H1 (cell line): ENCODE results near the gene ZNF599. TPM values are rescaled to one million over a fixed set of nuclear protein-coding genes. Genes with fewer than 3 reads are reported as not detected.

Source experiments
- CTCF ChIA-PET: fragments of 300-600 bp; sonication (Branson Sonifier 250); formaldehyde crosslinking; loops from one replicate; lab custom pipeline; 2021; ENCODE audit not compliant: partially characterized antibody; lab: Charles Lee
- POLR2A ChIA-PET: fragments of 300-600 bp; sonication (Branson Sonifier 250); formaldehyde crosslinking; loops from one replicate; lab custom pipeline; 2021; ENCODE audit warnings: inconsistent platforms; ENCODE audit not compliant: partially characterized antibody; lab: Charles Lee
- DNase-seq, 2 experiments: peaks; one replicate each; pipeline versions ENCODE4 v3.0.0 to v3.0.0-alpha.2; 2010 to 2022; ENCODE audit warnings: low spot score in 2 of 2, low read depth in 1 of 2, mixed read lengths in 1 of 2
- FAIRE-seq: peaks from 2 replicates; lab custom pipeline; 2011; peaks lifted over from hg19 to GRCh38; lab: Jason Lieb, UNC
- H2AFZ ChIP-seq: 2 replicates; pipeline ENCODE4 v1.8.1; 2012; ENCODE audit warnings: low read length, inconsistent platforms
- H2AK5ac ChIP-seq: 2 replicates; pipeline ENCODE4 v1.6.1; 2013; ENCODE audit warnings: low read depth, low read length
- H2BK120ac ChIP-seq: replicated peaks from 2 replicates; pipeline ENCODE3; 2013; ENCODE audit warnings: low read depth, low read length, inconsistent platforms
- H2BK12ac ChIP-seq: 2 replicates; pipeline ENCODE4 v1.6.1; 2013; ENCODE audit warnings: low read depth, low read length
- H2BK15ac ChIP-seq: 2 replicates; pipeline ENCODE4 v1.6.1; 2013; ENCODE audit warnings: low read length
- H2BK20ac ChIP-seq: 2 replicates; pipeline ENCODE4 v1.6.1; 2013; ENCODE audit warnings: low read length
- H2BK5ac ChIP-seq: 2 replicates; pipeline ENCODE4 v1.6.1; 2013; ENCODE audit warnings: low read depth, low read length
- H3K14ac ChIP-seq: 2 replicates; pipeline ENCODE4 v1.6.1; 2013; ENCODE audit warnings: inconsistent platforms; ENCODE audit not compliant: insufficient read length
- H3K18ac ChIP-seq: 2 replicates; pipeline ENCODE4 v1.6.1; 2013; ENCODE audit warnings: low read length; ENCODE audit errors: extremely low read depth
- H3K23ac ChIP-seq: 2 replicates; pipeline ENCODE4 v1.6.1; 2013; ENCODE audit warnings: inconsistent platforms; ENCODE audit not compliant: insufficient read length
- H3K23me2 ChIP-seq: 2 replicates; pipeline ENCODE4 v1.6.1; 2013; ENCODE audit warnings: low read depth, low read length
- H3K27ac ChIP-seq: 2 replicates; pipeline ENCODE4 v1.6.1; 2011; ENCODE audit warnings: low read depth, low read length, inconsistent platforms
- H3K27me3 ChIP-seq, 4 experiments: replicated peaks in 1 of 4; 1 replicate in 1 of 4; 2 replicates in 3 of 4; pipeline versions ENCODE4 v1.6.1 to v1.8.1; 2011 to 2013; ENCODE audit warnings: low read length in 3 of 4, mild to moderate bottlenecking in 3 of 4, inconsistent platforms in 2 of 4, mixed read lengths in 2 of 4, moderate library complexity in 1 of 4; ENCODE audit not compliant: control insufficient read depth in 3 of 4, insufficient read depth in 3 of 4; ENCODE audit errors: extremely low read depth in 1 of 4
- H3K36me3 ChIP-seq, 4 experiments: 2 replicates each; pipeline versions ENCODE4 v1.6.1 to v1.8.1; 2011 to 2013; ENCODE audit warnings: mild to moderate bottlenecking in 4 of 4, low read length in 3 of 4, moderate library complexity in 2 of 4, control low read depth in 1 of 4, inconsistent platforms in 1 of 4; ENCODE audit not compliant: insufficient read depth in 4 of 4, control insufficient read depth in 2 of 4
- H3K4ac ChIP-seq: replicated peaks from 2 replicates; pipeline ENCODE3; 2013; ENCODE audit warnings: low read length, low read depth, mixed read lengths, inconsistent platforms; ENCODE audit not compliant: insufficient read length
- H3K4me1 ChIP-seq, 4 experiments: replicated peaks in 1 of 4; 1 replicate in 1 of 4; 2 replicates in 3 of 4; pipeline versions ENCODE4 v1.6.1 to v1.8.1; 2011 to 2013; ENCODE audit warnings: low read length in 3 of 4, inconsistent platforms in 2 of 4, mixed read lengths in 1 of 4; ENCODE audit not compliant: insufficient read depth in 4 of 4, control insufficient read depth in 3 of 4
- H3K4me2 ChIP-seq, 2 experiments: 2 replicates each; pipeline versions ENCODE4 v1.6.1 to v1.8.1; 2011 to 2013; ENCODE audit warnings: low read depth in 2 of 2, low read length in 2 of 2, control low read depth in 1 of 2, inconsistent platforms in 1 of 2, mild to moderate bottlenecking in 1 of 2; ENCODE audit not compliant: insufficient read depth in 1 of 2
- H3K4me3 ChIP-seq, 4 experiments: fragments of 200-600, 300-600 bp in 1 of 4; sonication (generic), shearing (Covaris generic), sonication (Bioruptor Twin) in 1 of 4; 2 replicates each; pipeline versions ENCODE4 v1.5.1 to v1.8.1; 2011 to 2016; ENCODE audit warnings: low read length in 4 of 4, low read depth in 3 of 4, control low read depth in 2 of 4, inconsistent platforms in 2 of 4, mild to moderate bottlenecking in 2 of 4, mixed read lengths in 1 of 4, moderate library complexity in 1 of 4; ENCODE audit not compliant: insufficient read depth in 2 of 4; ENCODE audit errors: extremely low read depth in 1 of 4
- H3K56ac ChIP-seq: replicated peaks from 2 replicates; pipeline ENCODE3; 2013; ENCODE audit warnings: low read depth, mild to moderate bottlenecking, mixed read lengths, low read length, inconsistent platforms; ENCODE audit not compliant: insufficient read length
- H3K79me1 ChIP-seq: 2 replicates; pipeline ENCODE4 v1.6.1; 2013; ENCODE audit warnings: low read depth, low read length, control low read depth
- H3K79me2 ChIP-seq, 2 experiments: 2 replicates each; pipeline versions ENCODE4 v1.6.1 to v1.8.1; 2012 to 2013; ENCODE audit warnings: low read length in 2 of 2, mild to moderate bottlenecking in 2 of 2, inconsistent platforms in 1 of 2; ENCODE audit not compliant: insufficient read depth in 2 of 2, control insufficient read depth in 1 of 2
- H3K9ac ChIP-seq, 4 experiments: replicated peaks in 1 of 4; 1 replicate in 1 of 4; 2 replicates in 3 of 4; pipeline versions ENCODE4 v1.6.1 to v1.8.1; 2011 to 2013; ENCODE audit warnings: low read depth in 3 of 4, low read length in 3 of 4, control low read depth in 2 of 4, mild to moderate bottlenecking in 2 of 4, moderate library complexity in 2 of 4, inconsistent platforms in 1 of 4; ENCODE audit errors: extremely low read depth in 1 of 4
- H3K9me3 ChIP-seq, 2 experiments: 2 replicates each; pipeline versions ENCODE4 v1.6.1 to v1.8.1; 2012 to 2013; ENCODE audit warnings: mild to moderate bottlenecking in 2 of 2, moderate library complexity in 2 of 2, control low read depth in 1 of 2, inconsistent platforms in 1 of 2, low read depth in 1 of 2, low read length in 1 of 2, mixed read lengths in 1 of 2; ENCODE audit not compliant: insufficient read depth in 2 of 2
- H4K20me1 ChIP-seq, 2 experiments: replicated peaks in 1 of 2; 2 replicates each; pipeline versions ENCODE3 to v1.8.1; 2011 to 2013; ENCODE audit warnings: inconsistent platforms in 2 of 2, low read length in 2 of 2, mild to moderate bottlenecking in 1 of 2; ENCODE audit not compliant: insufficient read depth in 2 of 2, control insufficient read depth in 1 of 2
- H4K5ac ChIP-seq: 2 replicates; pipeline ENCODE4 v1.6.1; 2013; ENCODE audit warnings: low read length, low read depth, mixed read lengths, inconsistent platforms; ENCODE audit not compliant: insufficient read length
- H4K8ac ChIP-seq: 2 replicates; pipeline ENCODE4 v1.8.0; 2013; ENCODE audit warnings: mild to moderate bottlenecking, moderate library complexity, low read length, inconsistent platforms; ENCODE audit not compliant: insufficient read depth; ENCODE audit errors: extremely low read depth
- H4K91ac ChIP-seq: replicated peaks from 2 replicates; pipeline ENCODE3; 2013; ENCODE audit warnings: low read length, mixed read lengths, inconsistent platforms; ENCODE audit not compliant: insufficient read length
- CBX8 ChIP-seq: fragments of 300-800, 300-1000 bp; sonication (generic); IDR thresholded peaks from 2 replicates; pipeline ENCODE4 v1.7.1; 2016; ENCODE audit warnings: low read depth, low read length, borderline replicate concordance
- GABPA ChIP-seq: IDR thresholded peaks from 2 replicates; pipeline ENCODE4 v1.6.1; 2011; ENCODE audit warnings: mild to moderate bottlenecking, low read length, moderate library complexity, borderline replicate concordance; ENCODE audit not compliant: insufficient read depth
- HDAC2 ChIP-seq, 2 experiments: fragments of 300-600 bp in 1 of 2; sonication (generic) in 1 of 2; IDR thresholded peaks; 2 replicates each; pipeline ENCODE4 v1.6.1; 2011 to 2012; ENCODE audit warnings: low read depth in 2 of 2, low read length in 2 of 2, mild to moderate bottlenecking in 2 of 2, moderate library complexity in 2 of 2, borderline replicate concordance in 1 of 2, inconsistent platforms in 1 of 2
- KDM5A ChIP-seq: fragments of 200-600 bp; IDR thresholded peaks from 2 replicates; pipeline ENCODE4 v1.7.1; 2012; ENCODE audit warnings: mild to moderate bottlenecking, low read length, inconsistent platforms, mixed read lengths
- MAFK ChIP-seq: IDR thresholded peaks from 2 replicates; pipeline ENCODE4 v1.6.1; 2012; ENCODE audit warnings: low read depth, mild to moderate bottlenecking, improper control_type of control experiment, low read length
- RAD21 ChIP-seq, 2 experiments: IDR thresholded peaks in 1 of 2; conservative IDR thresholded peaks in 1 of 2; 2 replicates each; pipeline ENCODE4 v1.6.1; 2011; ENCODE audit warnings: low read depth in 2 of 2, low read length in 2 of 2, improper control_type of control experiment in 1 of 2, inconsistent platforms in 1 of 2, mild to moderate bottlenecking in 1 of 2, moderate library complexity in 1 of 2
- SIN3A ChIP-seq, 2 experiments: IDR thresholded peaks in 1 of 2; conservative IDR thresholded peaks in 1 of 2; 2 replicates each; pipeline ENCODE4 v1.6.1; 2011 to 2012; ENCODE audit warnings: low read length in 2 of 2, improper control_type of control experiment in 1 of 2, low read depth in 1 of 2, mild to moderate bottlenecking in 1 of 2
- SP1 ChIP-seq: IDR thresholded peaks from 2 replicates; pipeline ENCODE4 v1.6.1; 2011; ENCODE audit warnings: low read depth, low read length
- WGBS, 2 experiments: shearing (Covaris generic) in 1 of 2; methylation state at CpG; one replicate each; pipeline versions ENCODE4 v1.1.6 to v1.1.7; 2013 to 2015; ENCODE audit warnings: low lambda C conversion rate in 2 of 2, mixed read lengths in 2 of 2, inconsistent platforms in 1 of 2, low coverage in 1 of 2, missing lambda C conversion rate in 1 of 2; ENCODE audit not compliant: insufficient replicate concordance in 2 of 2, insufficient coverage in 1 of 2, insufficient read length in 1 of 2; ENCODE audit errors: extremely low coverage in 1 of 2, missing lambda C conversion rate in 1 of 2; 5-methylcytosine and 5-hydroxymethylcytosine counted together
- polyA plus RNA-seq, 7 experiments: library from polyadenylated mRNA; depleted of rRNA in 3 of 7; stranded (reverse) in 5 of 7; unstranded in 2 of 7; fragments of >200 nt in 5 of 7; fragments of 200-250 nt in 2 of 7; gene quantifications; 1 replicate in 5 of 7; 2 replicates in 1 of 7; 4 replicates in 1 of 7; pipeline versions ENCODE4 v1.2.1 to v1.2.3, GENCODE V29; 2011 to 2013; ENCODE audit warnings: missing spikeins in 2 of 7, mixed read lengths in 2 of 7
- total RNA-seq: library from RNA; stranded (reverse); fragmentation: NEBNext Ultra II Directional; extraction: Animal tissue kit (Norgen Biotek cat#: 25700); gene quantifications from 2 replicates; pipeline ENCODE4 v1.2.1, GENCODE V29; 2021
- TF ChIP-seq, protein P1 (sequence below), 3 experiments: IDR thresholded peaks; 1 replicate in 2 of 3; 2 replicates in 1 of 3; pipeline versions ENCODE4 v1.5.1 to v1.6.1; 2011; ENCODE audit warnings: low read length in 3 of 3, mild to moderate bottlenecking in 3 of 3, inconsistent platforms in 2 of 3, low read depth in 1 of 3, moderate library complexity in 1 of 3; ENCODE audit not compliant: insufficient read depth in 1 of 3; ENCODE audit errors: control extremely low read depth in 1 of 3

ZNF599 gene
- total and polyA plus RNA-seq, 2 of the 8 experiments (the other 6 are each of a cell fraction or from before 2014, with no cell fraction given) = 4.8 to 5.4 TPM

DNA sequence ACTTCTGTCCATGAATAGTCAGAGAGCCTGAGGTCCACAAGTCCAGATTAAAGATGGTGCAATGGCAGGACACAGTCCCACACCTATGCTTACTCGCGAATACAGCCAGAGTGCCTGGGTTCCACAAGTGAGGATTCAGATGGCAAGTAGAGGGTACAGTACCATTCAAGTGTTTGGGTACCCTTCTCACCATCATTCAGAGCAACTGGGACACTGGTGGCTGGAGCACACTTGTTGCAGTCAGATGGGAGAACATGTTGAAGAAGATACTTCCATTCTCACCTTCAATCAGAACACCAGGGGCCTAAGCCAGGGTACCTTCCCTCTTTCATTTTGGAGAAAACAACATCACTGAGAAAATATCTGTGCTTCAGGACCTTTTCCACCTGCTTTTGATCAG lies 43.7 kb upstream of the ZNF599 start:
- H3K9ac ChIP-seq = no peak overlapping the region
- no peak overlapping the region for H3K14ac ChIP-seq
- TF ChIP-seq RAD21 (IDR thresholded peaks at IDR 0.05 in 1 of 2, conservative IDR thresholded peaks at IDR 0.05 in 1 of 2; ENCODE audit: low read depth in 2 of 2, low read length in 2 of 2) (no peak), MAFK (no peak), HDAC2 (IDR thresholded peaks at IDR 0.05; ENCODE audit: borderline replicate concordance in 1 of 2, low read depth in 2 of 2, low read length in 2 of 2) (no peak), GABPA (no peak), CBX8 (no peak), KDM5A (no peak), SIN3A (conservative IDR thresholded peaks at IDR 0.05 in 1 of 2, IDR thresholded peaks at IDR 0.05 in 1 of 2; ENCODE audit: low read depth in 1 of 2, low read length in 2 of 2) (no peak), SP1 (no peak)
- TF ChIP-seq, protein P1, sequence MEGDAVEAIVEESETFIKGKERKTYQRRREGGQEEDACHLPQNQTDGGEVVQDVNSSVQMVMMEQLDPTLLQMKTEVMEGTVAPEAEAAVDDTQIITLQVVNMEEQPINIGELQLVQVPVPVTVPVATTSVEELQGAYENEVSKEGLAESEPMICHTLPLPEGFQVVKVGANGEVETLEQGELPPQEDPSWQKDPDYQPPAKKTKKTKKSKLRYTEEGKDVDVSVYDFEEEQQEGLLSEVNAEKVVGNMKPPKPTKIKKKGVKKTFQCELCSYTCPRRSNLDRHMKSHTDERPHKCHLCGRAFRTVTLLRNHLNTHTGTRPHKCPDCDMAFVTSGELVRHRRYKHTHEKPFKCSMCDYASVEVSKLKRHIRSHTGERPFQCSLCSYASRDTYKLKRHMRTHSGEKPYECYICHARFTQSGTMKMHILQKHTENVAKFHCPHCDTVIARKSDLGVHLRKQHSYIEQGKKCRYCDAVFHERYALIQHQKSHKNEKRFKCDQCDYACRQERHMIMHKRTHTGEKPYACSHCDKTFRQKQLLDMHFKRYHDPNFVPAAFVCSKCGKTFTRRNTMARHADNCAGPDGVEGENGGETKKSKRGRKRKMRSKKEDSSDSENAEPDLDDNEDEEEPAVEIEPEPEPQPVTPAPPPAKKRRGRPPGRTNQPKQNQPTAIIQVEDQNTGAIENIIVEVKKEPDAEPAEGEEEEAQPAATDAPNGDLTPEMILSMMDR (IDR thresholded peaks at IDR 0.05; ENCODE audit: control extremely low read depth in 1 of 3, insufficient read depth in 1 of 3, low read depth in 1 of 3, low read length in 3 of 3) = no peak
- no peak overlapping the region for H2BK20ac ChIP-seq
- H3K9me3 ChIP-seq = peaks cover 22 to 26% of the 10 kb centered on the region in 2 experiments; a peak in 3 of 4 replicates
- no peak overlapping the region for H3K18ac ChIP-seq
- no peaks in the 10 kb centered on the region for H3K23me2 ChIP-seq
- POLR2A ChIA-PET = no interaction called here
- H2AK5ac ChIP-seq = no peak overlapping the region
- H3K79me2 ChIP-seq = no peaks in the 10 kb centered on the region
- no peaks in the 10 kb centered on the region for H3K79me1 ChIP-seq
- DNase-seq (no peak), FAIRE-seq (no peak)
- H2BK12ac ChIP-seq = no peak overlapping the region
- no peaks in the 10 kb centered on the region for H3K4me1 ChIP-seq
- CTCF ChIA-PET = no interaction called here
- no peaks in the 10 kb centered on the region for H3K27me3 ChIP-seq
- H3K56ac ChIP-seq = no peak overlapping the region
- 85% methylated on average over 2 of the region's 2 CpGs; no CpG with 5 or more reads in 1 of the 2 experiments for WGBS, 2 experiments
- no peak overlapping the region for H2BK15ac ChIP-seq
- no peak overlapping the region for H2AFZ ChIP-seq
- H4K8ac ChIP-seq = no peak overlapping the region
- no peak overlapping the region for H3K27ac ChIP-seq
- H3K4ac ChIP-seq = no peak overlapping the region
- no peak overlapping the region for H3K4me2 ChIP-seq
- no peak overlapping the region for H2BK5ac ChIP-seq
- no peak overlapping the region for H3K23ac ChIP-seq
- no peak overlapping the region for H3K4me3 ChIP-seq
- H4K5ac ChIP-seq = no peak overlapping the region
- H4K91ac ChIP-seq = no peak overlapping the region
- no peaks in the 10 kb centered on the region for H3K36me3 ChIP-seq
- no peaks in the 10 kb centered on the region for H4K20me1 ChIP-seq
- no peak overlapping the region for H2BK120ac ChIP-seq
